GM19395 (cell line): ENCODE measurements around the gene FBXW11.

Source experiments
- ATAC-seq: cut with Tn5 transposase; IDR thresholded peaks from one replicate; pipeline ENCODE4 v1.9.1; 2021; ENCODE audit warnings: mild to moderate bottlenecking, moderate library complexity; ENCODE audit not compliant: unreplicated experiment

The FBXW11 gene

GRCh38 chr5:171956314-171956713 is 50.1 kb downstream of the FBXW11 start:
- no peak for ATAC-seq

GRCh38 chr5:171955761-171956160 is 50.7 kb downstream of the FBXW11 start:
- no peak for ATAC-seq

GRCh38 chr5:171954721-171955120 is 51.7 kb downstream of the FBXW11 start:
- ATAC-seq: no peak

GRCh38 chr5:171953860-171954701 is 52.4 kb downstream of the FBXW11 start:
- ATAC-seq: no peak

GRCh38 chr5:171952021-171952420 is 54.4 kb downstream of the FBXW11 start:
- no peak for ATAC-seq

- no peak for ATAC-seq
Observed at GRCh38 chr5:171951218-171951617, 55.2 kb downstream of the FBXW11 start.

- ATAC-seq: no peak
Observed at GRCh38 chr5:171946000-171946781, 60.2 kb downstream of the FBXW11 start.

- no peak for ATAC-seq
Observed at GRCh38 chr5:171945476-171945875, 61.0 kb downstream of the FBXW11 start.

- no peak for ATAC-seq
Observed at GRCh38 chr5:171945066-171945465, 61.4 kb downstream of the FBXW11 start.

GRCh38 chr5:171942112-171942516 is 64.3 kb downstream of the FBXW11 start:
- peak; percentile 54 for ATAC-seq

GRCh38 chr5:171941675-171942074 is 64.8 kb downstream of the FBXW11 start:
- peak; percentile 13 for ATAC-seq

GRCh38 chr5:171941275-171941674 is 65.2 kb downstream of the FBXW11 start:
- peak; percentile 46 for ATAC-seq

GRCh38 chr5:171939951-171940350 is 66.5 kb downstream of the FBXW11 start:
- no peak for ATAC-seq

GRCh38 chr5:171938358-171938757 is 68.1 kb downstream of the FBXW11 start:
- ATAC-seq: no peak

GRCh38 chr5:171937351-171937750 is 69.1 kb downstream of the FBXW11 start:
- ATAC-seq: no peak

GRCh38 chr5:171934586-171934985 is 71.9 kb downstream of the FBXW11 start:
- ATAC-seq: no peak

GRCh38 chr5:171931163-171931562 is 75.3 kb downstream of the FBXW11 start:
- no peak for ATAC-seq

GRCh38 chr5:171927345-171927941 is 79.0 kb downstream of the FBXW11 start:
- no peak for ATAC-seq

GRCh38 chr5:171926311-171926710 is 80.1 kb downstream of the FBXW11 start:
- peak; percentile 87 for ATAC-seq

- no peak for ATAC-seq
Observed at GRCh38 chr5:171924493-171925122, 81.8 kb downstream of the FBXW11 start.

- ATAC-seq: no peak
Observed at GRCh38 chr5:171920765-171921391, 85.6 kb downstream of the FBXW11 start.
